Stimulated activated naive B cell treated with anti-CD40 and anti-IgM and Interleukin-4, amounts not matched to agents 10 μg/mL and 1 μg/mL and 100 μg/mL, for 72 hours (primary cell): ENCODE results near the gene CHST12.

ENCODE experiments used
- ATAC-seq, 2 donors: fragments of 150-1000 bp; cut with Tn5 transposase; replicated peaks; 2 replicates each; pipeline ENCODE4 v1.10.0; 2021; ENCODE audit warnings: moderate library complexity in 1 of 2
- DNase-seq: peaks from one replicate; pipeline ENCODE4 v3.0.0; 2021
- H3K27ac Mint-ChIP-seq: one replicate; pipeline ENCODE4 v1.8.0; 2022; ENCODE audit warnings: mild to moderate bottlenecking, mixed read lengths
- H3K27me3 Mint-ChIP-seq, 2 donors: one replicate each; pipeline ENCODE4 v1.8.0; 2022; ENCODE audit warnings: mixed read lengths in 2 of 2
- H3K36me3 Mint-ChIP-seq, 2 donors: one replicate each; pipeline ENCODE4 v1.8.0; 2022; ENCODE audit warnings: mixed read lengths in 2 of 2, mild to moderate bottlenecking in 1 of 2
- H3K4me1 Mint-ChIP-seq, 2 donors: one replicate each; pipeline ENCODE4 v1.8.0; 2022; ENCODE audit warnings: mixed read lengths in 2 of 2, mild to moderate bottlenecking in 1 of 2
- H3K4me3 Mint-ChIP-seq, 2 donors: one replicate each; pipeline ENCODE4 v1.8.0; 2022; ENCODE audit warnings: mild to moderate bottlenecking in 2 of 2, mixed read lengths in 2 of 2, moderate library complexity in 1 of 2
- H3K9me3 Mint-ChIP-seq, 2 donors: one replicate each; pipeline ENCODE4 v1.8.0; 2022; ENCODE audit warnings: mixed read lengths in 2 of 2, mild to moderate bottlenecking in 1 of 2

CHST12 gene

DNA sequence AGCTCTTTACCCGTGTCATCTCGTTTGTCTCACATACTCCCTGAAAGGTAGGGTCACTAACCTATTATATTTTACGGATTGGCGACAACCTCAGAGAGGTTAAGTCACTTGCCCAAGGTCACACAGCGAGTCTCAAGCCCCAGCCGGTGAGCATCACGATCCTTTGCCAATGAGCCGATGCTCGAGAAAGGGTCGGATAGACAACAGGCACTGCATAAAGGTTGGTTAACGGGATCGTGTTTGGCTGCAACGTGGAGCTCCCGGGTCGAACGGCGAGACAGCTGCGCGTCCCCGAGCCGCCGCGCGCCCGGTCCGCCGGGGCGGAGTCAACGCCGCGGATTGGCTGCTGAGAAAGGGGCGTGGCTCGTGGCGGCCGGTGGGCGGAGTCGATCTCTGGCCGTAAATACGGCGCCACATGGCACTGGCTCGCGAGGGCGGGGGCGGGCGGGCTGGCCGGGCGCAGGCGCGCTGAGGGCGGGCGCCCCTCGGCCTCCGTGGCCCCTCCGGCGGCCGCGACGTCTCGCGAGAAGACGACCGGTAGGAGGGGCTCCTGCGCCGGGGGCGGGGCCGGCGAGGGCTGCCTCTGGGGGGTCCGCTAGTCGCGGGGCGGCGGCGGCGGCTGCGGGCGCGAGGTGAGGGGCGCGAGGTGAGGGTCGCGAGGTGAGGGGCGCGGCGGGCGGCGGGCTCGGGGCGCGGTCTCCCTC is at the start of gene CHST12:
CHST12 (plus strand) TSS at position 598 of the 704 bp plus-strand sequence. CDS start 29,029 bp downstream, outside the sequence.
- H3K4me3 Mint-ChIP-seq: peak within 1 kb of the TSS; percentile 85 to 90

DNA sequence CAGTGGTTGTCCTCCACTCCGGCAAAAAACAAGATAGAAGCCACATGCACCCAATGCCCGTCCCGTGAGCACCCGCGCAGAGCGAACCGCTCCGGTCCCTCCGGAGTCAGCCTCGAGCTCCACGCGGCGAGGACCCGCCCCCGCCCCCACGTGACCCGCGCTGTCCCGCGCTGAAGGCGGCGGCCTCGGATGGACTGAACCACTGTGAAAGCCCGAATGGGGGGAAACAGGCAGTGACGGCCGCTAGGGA is 49.5 kb upstream of the CHST12 start:
- peaks cover 8 to 21% of the 10 kb centered on the region in 2 donors for H3K4me1 Mint-ChIP-seq
- DNase-seq (peak; percentile 86), ATAC-seq (peak; percentile 76 to 80)
- no peaks in the 10 kb centered on the region for H3K27me3 Mint-ChIP-seq
- H3K36me3 Mint-ChIP-seq: peaks cover 4 to 17% of the 10 kb centered on the region in 2 donors
- H3K27ac Mint-ChIP-seq: peak overlapping the region; percentile 99
- no peaks in the 10 kb centered on the region for H3K9me3 Mint-ChIP-seq
- H3K4me3 Mint-ChIP-seq: peak overlapping the region; percentile 86 to 89

More for the DNA sequence above, at the start of gene CHST12:
- DNase-seq (peak; percentile 92), ATAC-seq (peak; percentile 58 to 70)
- Mint-ChIP-seq H3K27me3 (no peaks in the 10 kb centered on the region), H3K36me3 (peaks cover 0 to 4% of the 10 kb centered on the region in 2 donors), H3K27ac (peak within 1 kb of the TSS; percentile 80), H3K4me1 (peaks cover 36 to 45% of the 10 kb centered on the region in 2 donors), H3K9me3 (peaks cover 4 to 7% of the 10 kb centered on the region in 2 donors)

DNA sequence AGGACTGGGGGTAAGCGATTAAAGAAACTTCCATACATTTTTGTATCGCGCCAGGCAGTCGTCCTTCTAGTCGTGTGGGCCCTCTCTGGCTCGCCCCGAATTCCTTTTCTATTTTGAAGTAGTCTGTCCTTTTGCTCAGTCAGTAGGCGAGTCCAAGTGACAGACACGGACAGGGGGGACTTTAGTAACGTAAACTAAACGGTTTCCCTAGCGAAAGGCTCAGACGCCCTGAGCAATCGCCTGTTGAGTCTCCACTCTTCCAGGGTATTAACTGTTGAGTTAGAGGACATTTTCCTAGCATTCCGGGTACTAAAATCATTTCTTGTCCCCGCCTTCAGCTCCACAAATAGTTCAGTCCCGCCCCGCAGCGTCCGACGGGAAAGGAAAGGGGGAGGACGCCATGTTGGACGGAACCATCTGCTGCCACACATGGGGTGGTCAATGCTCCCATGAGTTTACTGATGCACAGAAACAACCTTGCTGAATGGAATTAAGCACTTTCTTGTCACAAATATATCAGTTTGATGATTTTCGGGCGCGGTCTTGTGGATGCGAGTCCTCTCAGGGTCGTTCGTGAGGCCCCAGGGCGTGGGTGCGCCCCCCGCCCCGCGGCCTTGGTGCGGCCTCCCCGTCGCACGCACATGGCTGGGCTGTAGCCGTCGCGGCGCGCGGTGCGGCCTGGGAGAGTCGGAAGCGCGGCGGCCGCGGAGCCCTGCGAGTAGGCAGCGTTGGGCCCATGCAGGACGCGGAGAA is 49.0 kb upstream of the CHST12 start, which contains the start of gene EIF3B:
EIF3B (plus strand) TSS at position 642 of the 753 bp plus-strand sequence; CDS start at position 737, 95 bp downstream.
- Mint-ChIP-seq H3K36me3 (peaks cover 4 to 22% of the 10 kb centered on the region in 2 donors), H3K27ac (peak within 1 kb of the TSS; percentile 99), H3K9me3 (no peaks in the 10 kb centered on the region), H3K27me3 (no peaks in the 10 kb centered on the region), H3K4me3 (peak within 1 kb of the TSS; percentile 86 to 89), H3K4me1 (peaks cover 10 to 26% of the 10 kb centered on the region in 2 donors)
- ATAC-seq (peak; percentile 91 to 92), DNase-seq (peak; percentile 81)

GRCh38 chr7:2354939-2355704 is 48.3 kb upstream of the CHST12 start:
- peak overlapping the region; percentile 86 to 89 for H3K4me3 Mint-ChIP-seq
- peak; percentile 6 to 18 for ATAC-seq
- H3K9me3 Mint-ChIP-seq: no peaks in the 10 kb centered on the region
- H3K27ac Mint-ChIP-seq: peak overlapping the region; percentile 99
- DNase-seq: no peak
- peaks cover 15 to 32% of the 10 kb centered on the region in 2 donors for H3K4me1 Mint-ChIP-seq
- H3K36me3 Mint-ChIP-seq: peaks cover 9 to 29% of the 10 kb centered on the region in 2 donors
- H3K27me3 Mint-ChIP-seq: no peaks in the 10 kb centered on the region

DNA sequence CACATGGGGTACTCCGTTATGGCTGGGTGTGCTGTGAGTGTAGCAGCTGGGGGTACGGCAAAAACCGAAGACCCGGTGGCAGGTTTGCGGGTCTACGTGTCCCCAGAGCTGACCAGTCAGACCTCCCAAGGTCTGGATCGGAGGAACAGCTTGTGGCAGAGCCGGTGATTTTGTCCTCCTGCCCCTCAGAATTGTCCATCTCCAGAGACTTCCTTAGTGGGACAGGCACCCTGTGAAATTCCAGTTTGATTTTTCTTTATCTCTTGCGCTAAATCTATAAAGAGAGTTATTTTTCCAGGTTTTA is 47.8 kb upstream of the CHST12 start:
- Mint-ChIP-seq H3K27ac (peak overlapping the region; percentile 88), H3K4me1 (peaks cover 15 to 33% of the 10 kb centered on the region in 2 donors), H3K4me3 (peak overlapping the region; percentile 86 to 89), H3K36me3 (peaks cover 9 to 34% of the 10 kb centered on the region in 2 donors), H3K27me3 (no peaks in the 10 kb centered on the region), H3K9me3 (no peaks in the 10 kb centered on the region)
- ATAC-seq: no peak
- no peak for DNase-seq

- Mint-ChIP-seq H3K27me3 (no peaks in the 10 kb centered on the region), H3K27ac (no peak overlapping the region)
Observed at GRCh38 chr7:2357165-2357564, 46.2 kb upstream of the CHST12 start.

DNA sequence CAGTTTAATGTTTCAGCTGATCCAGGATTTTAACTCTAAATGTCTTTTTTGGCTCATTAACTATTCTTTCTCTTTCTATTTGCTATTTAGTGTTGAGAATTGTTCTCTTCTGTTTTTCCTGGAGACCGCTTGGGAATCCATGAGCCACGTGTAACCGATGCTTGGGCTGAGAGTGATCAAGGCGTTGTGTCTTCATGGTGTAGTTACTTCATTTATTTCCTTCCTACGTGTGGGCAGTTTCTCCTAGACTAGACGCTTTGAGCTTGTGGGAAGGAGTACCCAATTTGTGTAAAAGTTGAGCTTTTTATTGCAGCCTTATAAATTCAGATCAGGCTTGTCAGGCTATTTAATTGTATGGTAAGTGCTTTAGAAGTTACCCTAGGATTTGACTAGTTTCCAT is 45.8 kb upstream of the CHST12 start:
- peak overlapping the region in 1 of 2 donors; percentile 45 for H3K4me3 Mint-ChIP-seq
- H3K4me1 Mint-ChIP-seq: peaks cover 15 to 35% of the 10 kb centered on the region in 2 donors
- no peaks in the 10 kb centered on the region for H3K9me3 Mint-ChIP-seq
- H3K36me3 Mint-ChIP-seq: peaks cover 11 to 41% of the 10 kb centered on the region in 2 donors
- H3K27me3 Mint-ChIP-seq: no peaks in the 10 kb centered on the region
- ATAC-seq: no peak
- peak overlapping the region; percentile 48 for H3K27ac Mint-ChIP-seq
- no peak for DNase-seq

More at GRCh38 chr7:2357165-2357564, 46.2 kb upstream of the CHST12 start:
- ATAC-seq (no peak), DNase-seq (no peak)
- peaks cover 15 to 35% of the 10 kb centered on the region in 2 donors for H3K4me1 Mint-ChIP-seq
- no peaks in the 10 kb centered on the region for H3K9me3 Mint-ChIP-seq
- H3K4me3 Mint-ChIP-seq: peak overlapping the region in 1 of 2 donors; percentile 45
- H3K36me3 Mint-ChIP-seq: peaks cover 9 to 36% of the 10 kb centered on the region in 2 donors

DNA sequence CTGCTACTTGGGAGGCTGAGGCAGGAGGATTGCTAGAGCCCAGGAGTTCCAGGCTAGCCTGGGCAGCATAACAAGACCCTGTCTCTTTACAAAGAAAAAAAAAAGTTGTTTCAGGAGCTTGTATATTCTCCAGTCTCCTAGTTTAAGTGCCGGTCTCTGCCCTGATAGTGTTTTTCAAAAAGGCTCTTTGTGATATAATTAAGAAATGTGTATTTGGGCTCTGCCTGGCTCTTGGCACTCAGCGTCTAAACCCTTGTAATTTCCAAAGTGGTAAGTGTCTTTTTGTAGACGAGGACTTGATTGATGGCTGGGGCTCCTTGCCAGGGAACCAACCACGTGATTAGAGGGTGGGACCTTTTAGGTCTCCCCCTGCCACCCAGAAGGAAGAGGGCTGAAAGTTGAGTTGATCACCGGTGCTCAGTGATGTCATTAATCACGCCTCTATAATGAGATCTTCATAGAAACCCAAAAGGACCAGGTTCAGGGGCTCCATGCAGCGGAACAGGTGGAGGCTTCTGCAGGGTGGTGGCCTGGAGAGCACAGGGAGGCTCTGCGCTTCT is 44.4 kb upstream of the CHST12 start:
- H3K27ac Mint-ChIP-seq: peak overlapping the region; percentile 47
- no peaks in the 10 kb centered on the region for H3K9me3 Mint-ChIP-seq
- H3K27me3 Mint-ChIP-seq: no peaks in the 10 kb centered on the region
- peaks cover 21 to 49% of the 10 kb centered on the region in 2 donors for H3K36me3 Mint-ChIP-seq
- H3K4me3 Mint-ChIP-seq: no peak overlapping the region
- ATAC-seq (no peak), DNase-seq (no peak)
- peaks cover 15 to 35% of the 10 kb centered on the region in 2 donors for H3K4me1 Mint-ChIP-seq

GRCh38 chr7:2359610-2360009 is 43.8 kb upstream of the CHST12 start:
- Mint-ChIP-seq H3K27me3 (no peaks in the 10 kb centered on the region), H3K27ac (peak overlapping the region; percentile 31), H3K4me3 (peak overlapping the region in 1 of 2 donors; percentile 6), H3K4me1 (peaks cover 15 to 35% of the 10 kb centered on the region in 2 donors), H3K9me3 (no peaks in the 10 kb centered on the region), H3K36me3 (peaks cover 23 to 49% of the 10 kb centered on the region in 2 donors)
- ATAC-seq: no peak
- DNase-seq: no peak

DNA sequence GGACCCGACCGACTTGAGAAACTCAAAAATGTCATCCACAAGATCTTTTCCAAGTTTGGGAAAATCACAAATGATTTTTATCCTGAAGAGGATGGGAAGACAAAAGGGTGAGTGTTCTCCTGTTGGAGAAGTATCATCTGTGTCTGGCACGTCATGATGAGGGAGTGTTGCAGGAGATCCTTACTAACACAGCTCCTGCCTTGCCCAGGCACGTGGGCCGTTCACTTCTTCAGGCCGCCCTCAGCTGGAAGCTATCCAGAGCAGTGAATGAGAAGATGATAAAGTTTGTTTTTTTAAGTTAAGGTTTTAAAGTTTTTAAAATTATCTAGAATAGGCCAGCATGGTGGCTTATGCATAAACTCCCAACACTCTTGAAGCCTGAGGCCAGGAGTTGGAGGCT is 42.6 kb upstream of the CHST12 start:
- no peak for DNase-seq
- Mint-ChIP-seq H3K27ac (no peak overlapping the region), H3K27me3 (no peaks in the 10 kb centered on the region), H3K36me3 (peaks cover 32 to 55% of the 10 kb centered on the region in 2 donors), H3K9me3 (no peaks in the 10 kb centered on the region), H3K4me1 (peaks cover 15 to 35% of the 10 kb centered on the region in 2 donors), H3K4me3 (no peak overlapping the region)
- ATAC-seq: no peak

DNA sequence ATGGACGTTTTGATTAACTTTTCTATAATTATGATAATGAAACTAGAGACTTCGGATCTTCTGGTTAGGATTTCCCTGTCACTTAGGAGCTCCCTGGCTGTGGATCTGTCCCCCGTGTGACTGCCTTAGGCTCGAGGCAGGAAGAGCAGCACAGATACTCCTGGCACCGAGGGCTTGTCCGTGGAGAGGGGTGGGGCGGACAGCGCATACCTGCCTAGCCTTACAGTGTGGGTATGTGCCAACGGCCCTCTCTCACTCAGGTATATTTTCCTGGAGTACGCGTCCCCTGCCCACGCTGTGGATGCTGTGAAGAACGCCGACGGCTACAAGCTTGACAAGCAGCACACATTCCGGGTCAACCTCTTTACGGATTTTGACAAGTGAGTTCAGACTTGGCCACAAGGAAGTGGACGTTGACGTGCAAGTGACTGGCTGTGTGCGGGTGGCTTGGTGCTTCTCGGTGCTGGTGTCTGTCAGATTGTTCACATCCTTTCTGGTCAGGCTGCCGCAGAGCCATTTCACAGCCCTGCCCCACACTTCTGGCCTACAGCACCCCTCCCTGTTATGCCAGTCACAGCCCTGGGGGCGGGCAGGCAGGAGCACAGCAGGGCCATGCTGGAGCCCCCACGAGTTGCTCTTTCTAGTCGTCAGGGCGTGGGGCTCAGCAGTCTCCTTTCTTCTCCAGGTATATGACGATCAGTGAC is 40.9 kb upstream of the CHST12 start:
- DNase-seq (no peak), ATAC-seq (no peak)
- Mint-ChIP-seq H3K4me3 (no peak overlapping the region), H3K27ac (peak overlapping the region; percentile 51), H3K4me1 (peaks cover 11 to 18% of the 10 kb centered on the region in 2 donors), H3K36me3 (peaks cover 30 to 64% of the 10 kb centered on the region in 2 donors), H3K9me3 (no peaks in the 10 kb centered on the region), H3K27me3 (no peaks in the 10 kb centered on the region)

GRCh38 chr7:2369139-2369538 is 34.3 kb upstream of the CHST12 start:
- Mint-ChIP-seq H3K36me3 (peaks cover 33 to 67% of the 10 kb centered on the region in 2 donors), H3K4me1 (no peaks in the 10 kb centered on the region), H3K4me3 (no peak overlapping the region), H3K9me3 (no peaks in the 10 kb centered on the region), H3K27me3 (no peaks in the 10 kb centered on the region), H3K27ac (no peak overlapping the region)
- ATAC-seq: no peak
- no peak for DNase-seq

GRCh38 chr7:2371329-2371728 is 32.1 kb upstream of the CHST12 start:
- no peak for DNase-seq
- no peak for ATAC-seq
- Mint-ChIP-seq H3K36me3 (peaks cover 31 to 73% of the 10 kb centered on the region in 2 donors), H3K4me1 (peaks cover 0 to 3% of the 10 kb centered on the region in 2 donors), H3K27me3 (no peaks in the 10 kb centered on the region), H3K4me3 (no peak overlapping the region), H3K27ac (no peak overlapping the region), H3K9me3 (no peaks in the 10 kb centered on the region)
